Prostate gland (tissue), 2 donors: ENCODE data around the gene DEDD2. TPM values are rescaled to one million over a fixed set of nuclear protein-coding genes. Genes with fewer than 3 reads are reported as not detected.

Source experiments
- DNase-seq: peaks from one replicate; pipeline ENCODE4 v3.0.0-alpha.2; 2019; ENCODE audit warnings: low spot score
- H3K27ac ChIP-seq, 2 donors: fragments of 200-600 bp; sonication (generic); 2 replicates each; pipeline ENCODE4 v1.5.1; 2017 to 2019
- H3K27me3 ChIP-seq: fragments of 200-600 bp; sonication (generic); replicated peaks from 2 replicates; pipeline ENCODE4 v1.5.1; 2019; ENCODE audit not compliant: insufficient read depth
- H3K36me3 ChIP-seq, 2 donors: fragments of 200-600 bp; sonication (generic); 1 replicate in 1 of 2; 2 replicates in 1 of 2; pipeline versions ENCODE4 v1.5.1 to v1.8.1; 2017 to 2019
- H3K4me1 ChIP-seq: fragments of 200-600 bp; sonication (generic); replicated peaks from 2 replicates; pipeline ENCODE4 v1.5.1; 2019
- H3K4me3 ChIP-seq, 2 donors: fragments of 200-600 bp; sonication (generic); 2 replicates each; pipeline ENCODE4 v1.5.1; 2017 to 2019
- H3K9me3 ChIP-seq: fragments of 200-600 bp; sonication (generic); 2 replicates; pipeline ENCODE4 v1.5.1; 2017
- CTCF ChIP-seq, 4 experiments: fragments of 200-600 bp in 2 of 4; fragments of 450-650 bp in 2 of 4; sonication (generic) in 2 of 4; IDR thresholded peaks; 1 replicate in 3 of 4; 2 replicates in 1 of 4; pipeline ENCODE4 v1.5.1; 2016 to 2019; ENCODE audit warnings: antibody characterized with exemption in 4 of 4, mild to moderate bottlenecking in 2 of 4, moderate library complexity in 2 of 4
- POLR2A ChIP-seq: fragments of 450-650 bp; IDR thresholded peaks from one replicate; pipeline ENCODE4 v1.6.1; 2016; ENCODE audit warnings: antibody characterized with exemption, mild to moderate bottlenecking
- POLR2AphosphoS5 ChIP-seq: sonication (generic); formaldehyde crosslinking; IDR thresholded peaks from one replicate; pipeline ENCODE4 v1.6.1; 2017; ENCODE audit warnings: antibody characterized with exemption
- WGBS: methylation state at CpG from one replicate; pipeline ENCODE4 v1.1.5; 2018; 5-methylcytosine and 5-hydroxymethylcytosine counted together
- intact Hi-C: fragments of 100-400 bp; cut with DNase I; formaldehyde crosslinking; loops from one replicate; pipeline ENCODE4 v1.14.2; 2022
- total RNA-seq, 2 donors: library from RNA; depleted of rRNA; stranded (reverse); fragments of >200 nt; gene quantifications; one replicate each; pipeline ENCODE4 v1.1.0, GENCODE V29; 2016

The DEDD2 gene
- total RNA-seq, 2 donors from 2014 or later, result 70.3 to 98.1 TPM

DNA sequence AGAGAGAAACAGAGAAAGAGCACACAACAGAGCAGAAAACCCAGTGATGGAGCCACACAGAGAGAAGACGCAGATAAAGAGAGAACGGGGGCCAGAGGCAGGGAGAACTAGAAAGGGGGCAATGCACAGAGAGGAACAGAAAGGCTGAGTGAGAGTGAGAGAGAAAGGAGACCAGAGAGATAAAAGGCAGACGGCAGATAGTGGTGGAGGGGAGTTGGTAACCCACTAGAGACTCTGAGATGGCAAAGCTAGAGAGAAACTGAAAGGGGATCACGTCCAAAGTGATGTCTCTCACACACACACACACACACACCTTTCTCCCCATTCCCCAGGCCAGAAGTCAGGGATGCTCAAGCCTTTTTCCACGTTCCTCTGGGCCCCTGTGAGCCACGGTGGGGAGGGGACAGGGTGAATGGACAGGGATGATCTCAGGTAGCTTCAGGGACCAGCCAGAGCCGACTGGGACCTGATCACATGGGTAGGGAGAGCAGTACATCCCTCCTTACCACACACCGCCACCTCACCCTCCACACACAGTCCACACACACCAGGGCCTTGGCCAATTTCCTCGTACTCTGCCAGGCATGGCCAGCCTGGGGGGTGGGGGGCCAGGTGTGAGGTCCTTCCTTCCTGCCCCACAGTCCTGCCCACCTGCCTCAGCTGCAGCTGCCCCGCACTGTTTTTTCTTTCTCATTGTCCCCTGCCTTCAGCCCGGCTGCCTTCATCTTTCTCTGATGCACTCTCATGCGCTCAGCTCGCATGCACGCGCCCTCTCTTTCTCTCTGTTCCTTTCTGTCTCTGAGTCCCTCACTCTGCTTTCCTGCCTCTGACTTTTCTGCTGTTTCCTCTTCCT lies 62.8 kb downstream of the DEDD2 start:
- peaks cover 13% of the 10 kb centered on the region for H3K27me3 ChIP-seq
- no peaks in the 10 kb centered on the region for H3K36me3 ChIP-seq
- intact Hi-C loops, result no loop called here
- no peaks in the 10 kb centered on the region for H3K9me3 ChIP-seq
- no peak for DNase-seq
- no peak for TF ChIP-seq POLR2A
- no peak for TF ChIP-seq POLR2AphosphoS5
- no peak for TF ChIP-seq CTCF (IDR thresholded peaks at IDR 0.05)
- no peak overlapping the region for H3K4me3 ChIP-seq
- H3K27ac ChIP-seq, result no peak overlapping the region
- no peaks in the 10 kb centered on the region for H3K4me1 ChIP-seq
- 41% methylated on average over 15 of the region's 15 CpGs for WGBS

DNA sequence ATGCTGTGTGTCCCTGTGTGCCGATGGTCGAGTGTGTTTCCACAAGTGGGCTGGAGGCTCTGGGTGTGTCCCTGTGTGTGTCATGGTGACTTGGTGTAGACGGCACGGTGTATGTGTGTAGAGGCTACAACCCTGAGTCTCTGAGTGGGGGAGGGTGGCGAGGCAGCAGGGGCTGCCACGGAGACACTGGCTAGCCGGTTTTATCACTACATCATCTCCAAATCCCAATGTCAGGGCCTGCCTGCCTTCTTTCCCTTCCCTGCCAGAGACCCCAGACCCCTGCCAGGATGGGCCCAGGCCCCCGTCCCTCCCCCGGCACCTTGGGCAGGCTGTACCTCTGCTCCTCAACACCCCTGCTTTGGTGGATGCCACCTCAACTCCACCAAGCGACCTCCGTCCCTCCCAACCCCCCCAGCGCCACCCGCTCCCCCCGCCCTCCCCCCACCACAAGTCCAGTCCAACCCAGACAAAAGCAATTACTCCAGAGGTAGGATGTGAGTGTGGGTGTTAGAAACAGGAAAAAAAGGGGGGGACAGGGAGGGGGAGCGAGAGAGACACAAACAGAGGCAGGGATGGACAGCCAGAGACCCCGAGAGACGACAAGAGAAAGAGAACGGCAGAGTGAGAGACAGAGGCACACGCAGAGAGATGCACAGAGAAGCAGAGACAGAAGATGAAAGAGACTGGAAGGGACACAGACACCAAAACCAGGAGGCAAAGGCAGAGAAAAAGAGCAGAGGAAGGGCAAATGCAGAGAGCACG lies 63.6 kb downstream of the DEDD2 start:
- Histone ChIP-seq H3K27ac (no peak overlapping the region), H3K9me3 (no peaks in the 10 kb centered on the region), H3K4me3 (no peak overlapping the region), H3K36me3 (no peaks in the 10 kb centered on the region), H3K27me3 (peaks cover 13% of the 10 kb centered on the region), H3K4me1 (no peaks in the 10 kb centered on the region)
- WGBS, result 37% methylated on average over 20 of the region's 20 CpGs
- TF ChIP-seq POLR2AphosphoS5 (no peak), POLR2A (no peak), CTCF (IDR thresholded peaks at IDR 0.05) (no peak)
- intact Hi-C loops, result no loop called here
- no peak for DNase-seq

DNA sequence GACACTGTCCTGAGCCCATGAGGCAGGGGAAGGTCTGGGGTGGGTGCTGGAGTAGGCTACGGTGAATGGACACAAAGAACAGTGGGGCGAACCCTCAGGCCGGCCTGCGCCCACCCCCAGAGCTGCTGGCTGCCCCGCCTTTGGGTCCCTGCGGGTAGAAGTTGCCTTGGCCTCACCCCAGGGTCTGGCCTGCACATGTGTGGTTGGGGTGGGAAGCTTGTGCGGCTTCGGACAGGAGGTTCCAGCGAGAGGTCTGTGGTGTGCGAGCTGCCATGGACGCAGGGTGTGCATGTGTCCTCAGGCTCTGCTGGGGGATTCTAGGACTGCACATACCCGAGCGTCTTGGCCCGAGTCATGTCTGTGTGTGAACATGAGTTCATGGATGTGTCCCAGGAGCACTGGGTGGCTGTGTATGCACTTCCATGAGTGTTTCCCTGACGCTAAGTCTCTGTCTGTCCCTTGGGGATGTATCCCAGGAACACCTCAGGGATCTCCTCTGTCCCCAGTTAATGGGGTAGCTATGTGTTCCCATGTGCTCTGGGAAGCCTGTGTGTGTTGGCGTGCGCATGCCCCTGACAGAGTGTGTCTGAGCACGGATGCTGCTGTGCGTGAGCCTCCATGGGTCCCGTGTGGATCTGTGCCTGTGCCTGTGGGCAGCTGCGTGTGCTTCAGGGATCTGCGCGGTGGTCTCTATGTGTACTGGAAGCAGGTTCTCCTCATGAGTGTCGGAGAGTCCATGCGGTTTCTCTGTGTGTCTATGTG lies 64.4 kb downstream of the DEDD2 start:
- Histone ChIP-seq H3K36me3 (no peaks in the 10 kb centered on the region), H3K27me3 (peaks cover 13% of the 10 kb centered on the region), H3K9me3 (no peaks in the 10 kb centered on the region), H3K27ac (no peak overlapping the region), H3K4me3 (no peak overlapping the region), H3K4me1 (no peaks in the 10 kb centered on the region)
- TF ChIP-seq CTCF (IDR thresholded peaks at IDR 0.05) (no peak), POLR2AphosphoS5 (no peak), POLR2A (no peak)
- no peak for DNase-seq
- intact Hi-C loops, result no loop called here
- WGBS, result 90% methylated on average over 24 of the region's 25 CpGs

DNA sequence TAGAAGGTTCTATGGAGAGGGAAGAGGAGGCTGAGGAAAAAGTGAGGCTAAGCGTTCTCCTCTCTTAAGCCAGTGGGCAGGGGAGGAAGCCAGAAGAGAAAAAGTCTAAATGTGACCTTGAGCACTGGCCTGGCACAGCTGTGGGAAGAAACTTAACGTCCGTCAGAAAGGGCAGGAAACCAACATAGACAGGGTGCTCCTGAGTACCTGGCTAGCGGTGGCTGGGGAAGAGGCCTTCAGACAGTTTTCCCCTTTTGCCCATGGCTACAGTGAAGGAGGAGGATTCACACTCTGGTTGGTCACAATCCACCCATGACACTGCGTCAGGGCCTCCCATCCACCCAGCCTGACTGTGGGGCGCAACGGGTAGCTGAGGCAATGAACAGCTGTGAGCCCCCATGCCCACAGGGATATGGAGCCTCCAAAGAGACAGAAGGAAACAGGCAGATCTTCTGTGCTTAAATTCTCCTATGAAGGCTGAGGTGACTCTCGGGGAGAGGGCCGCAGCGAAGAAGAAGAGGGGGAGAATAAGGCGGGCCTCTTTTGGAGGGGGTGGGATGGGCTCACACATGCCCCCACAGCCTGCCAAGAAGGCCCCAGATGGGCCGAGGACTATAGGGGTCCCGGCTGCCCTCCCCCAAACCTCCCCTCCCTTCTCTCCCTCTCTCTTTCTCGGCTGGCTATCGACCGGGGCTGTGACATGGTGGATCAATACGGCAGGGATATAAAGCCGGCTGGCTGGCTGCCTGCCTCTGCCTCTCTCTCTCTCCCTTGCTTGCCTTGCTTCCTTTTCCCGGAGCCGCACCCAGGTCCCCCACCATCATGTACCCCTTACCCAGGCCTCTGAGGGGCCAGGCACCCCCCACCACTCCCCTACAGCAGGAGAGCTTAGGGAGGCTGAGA lies 65.4 kb downstream of the DEDD2 start:
- peaks cover 13% of the 10 kb centered on the region for H3K27me3 ChIP-seq
- WGBS, result 63% methylated on average over 20 of the region's 20 CpGs
- intact Hi-C loops, result no loop called here

More for the DNA sequence above, 65.4 kb downstream of the DEDD2 start:
- no peak for DNase-seq
- no peak overlapping the region for H3K4me3 ChIP-seq
- TF ChIP-seq POLR2A (no peak), POLR2AphosphoS5 (no peak), CTCF (IDR thresholded peaks at IDR 0.05) (no peak)
- no peak overlapping the region for H3K27ac ChIP-seq
- H3K36me3 ChIP-seq, result no peaks in the 10 kb centered on the region
- H3K4me1 ChIP-seq, result no peaks in the 10 kb centered on the region
- H3K9me3 ChIP-seq, result no peaks in the 10 kb centered on the region
